HG03469 (cell line): ENCODE results near the gene DBN1.

Source experiments
- ATAC-seq: cut with Tn5 transposase; IDR thresholded peaks from one replicate; pipeline ENCODE4 v1.9.1; 2021; ENCODE audit warnings: mild to moderate bottlenecking, moderate library complexity, moderate number of reproducible peaks; ENCODE audit not compliant: unreplicated experiment

The DBN1 gene

DNA sequence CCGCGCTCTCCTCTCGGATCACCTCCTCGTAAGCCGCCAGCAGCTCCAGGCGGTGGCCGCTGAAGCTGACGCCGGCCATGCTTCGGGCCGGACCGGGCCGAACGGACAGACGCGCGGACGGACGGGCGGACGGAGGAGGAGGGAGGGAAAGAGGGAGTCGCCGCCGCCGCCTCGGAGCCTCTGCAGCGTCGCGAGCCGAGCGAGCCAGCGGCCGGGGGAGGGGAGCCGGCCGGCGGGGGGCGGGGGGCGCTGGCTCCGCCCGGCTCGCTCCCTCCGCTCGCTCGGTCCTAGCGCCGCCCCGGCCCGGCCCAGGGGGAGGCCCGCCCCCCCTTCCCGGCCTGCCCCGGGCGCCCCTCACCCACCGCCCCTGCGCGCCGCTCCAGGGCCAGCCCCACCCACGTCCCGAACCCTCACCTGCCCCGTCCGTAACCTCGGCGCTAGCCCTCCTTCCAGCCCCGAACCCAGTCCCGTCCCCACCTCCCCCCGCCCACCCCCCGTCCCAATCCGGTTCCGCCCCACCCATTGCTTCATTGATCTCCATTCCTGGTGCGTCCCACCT is at the start of gene DBN1:
Gene DBN1 (minus strand): TSS at position 192 of the 559 bp plus-strand sequence. CDS start 113 bp downstream, at position 79.
- no peak for ATAC-seq

DNA sequence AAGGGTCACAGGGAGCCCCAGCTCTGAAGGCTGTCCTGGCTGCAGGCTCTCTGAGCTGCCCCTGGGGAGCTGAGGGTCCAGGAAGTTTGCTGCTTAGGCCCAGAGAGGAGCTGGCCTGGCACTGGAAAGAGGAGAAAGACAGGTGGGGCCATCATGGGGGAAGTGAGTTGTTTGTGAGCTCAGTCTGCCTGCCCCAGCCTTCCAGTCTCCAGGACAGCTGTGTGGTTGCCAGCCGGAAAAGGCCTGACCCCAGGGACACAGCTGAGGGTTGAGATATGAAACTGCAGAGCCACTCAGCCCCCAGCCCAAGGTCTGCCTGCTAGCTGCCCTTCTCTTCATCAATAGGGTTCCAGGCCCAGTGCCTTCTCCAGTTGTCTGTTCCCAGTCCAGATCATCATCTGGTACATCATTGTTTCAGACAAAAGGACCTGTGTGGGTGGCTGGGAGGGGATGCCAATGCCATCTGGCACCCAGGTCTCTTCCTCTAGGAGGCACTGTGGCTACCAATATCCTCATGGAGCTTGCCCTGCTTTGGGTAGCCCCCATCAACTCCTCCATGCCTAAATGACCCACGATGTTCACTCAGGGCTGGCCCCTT is 47.6 kb upstream of the DBN1 start:
- ATAC-seq, result no peak

- ATAC-seq, result no peak
Measured at GRCh38 chr5:177520271-177520670, 46.8 kb upstream of the DBN1 start.

DNA sequence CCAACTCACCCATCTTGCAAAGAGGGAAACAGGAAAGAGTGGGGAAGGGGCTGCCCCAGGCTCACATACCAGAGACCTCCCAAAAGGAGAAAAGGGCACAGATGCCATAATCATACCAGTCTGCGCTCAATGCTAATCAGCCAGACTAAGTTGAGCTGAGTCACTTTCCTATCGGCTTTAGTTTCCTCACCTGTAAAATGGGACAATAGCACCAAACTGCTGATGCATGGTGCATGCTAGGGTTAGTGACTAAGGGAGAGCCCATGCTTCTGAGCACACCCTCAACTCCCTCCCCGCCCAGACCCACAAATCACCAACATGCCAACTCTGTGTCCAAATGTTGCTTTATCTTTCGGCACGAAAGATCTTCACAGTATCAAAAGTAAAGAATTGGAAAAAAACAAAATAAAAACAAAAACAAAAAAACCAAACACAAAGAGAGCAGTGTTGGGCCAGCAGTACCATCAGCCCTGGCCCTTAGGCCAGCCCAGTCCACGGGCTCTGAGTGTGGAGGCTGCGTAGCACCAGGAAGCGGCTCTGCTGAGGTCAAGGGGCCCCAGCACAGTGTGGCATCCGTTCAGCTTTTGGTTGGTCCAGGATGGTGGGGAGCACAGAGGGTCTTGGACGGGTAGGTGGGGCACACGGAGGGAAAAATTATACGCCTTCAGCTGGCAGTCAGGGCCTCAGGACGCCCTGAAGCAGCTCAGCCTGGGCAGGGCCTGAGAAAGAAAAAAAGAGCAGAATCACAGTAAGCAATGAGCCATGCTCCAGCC is 46.2 kb upstream of the DBN1 start:
- no peak for ATAC-seq

DNA sequence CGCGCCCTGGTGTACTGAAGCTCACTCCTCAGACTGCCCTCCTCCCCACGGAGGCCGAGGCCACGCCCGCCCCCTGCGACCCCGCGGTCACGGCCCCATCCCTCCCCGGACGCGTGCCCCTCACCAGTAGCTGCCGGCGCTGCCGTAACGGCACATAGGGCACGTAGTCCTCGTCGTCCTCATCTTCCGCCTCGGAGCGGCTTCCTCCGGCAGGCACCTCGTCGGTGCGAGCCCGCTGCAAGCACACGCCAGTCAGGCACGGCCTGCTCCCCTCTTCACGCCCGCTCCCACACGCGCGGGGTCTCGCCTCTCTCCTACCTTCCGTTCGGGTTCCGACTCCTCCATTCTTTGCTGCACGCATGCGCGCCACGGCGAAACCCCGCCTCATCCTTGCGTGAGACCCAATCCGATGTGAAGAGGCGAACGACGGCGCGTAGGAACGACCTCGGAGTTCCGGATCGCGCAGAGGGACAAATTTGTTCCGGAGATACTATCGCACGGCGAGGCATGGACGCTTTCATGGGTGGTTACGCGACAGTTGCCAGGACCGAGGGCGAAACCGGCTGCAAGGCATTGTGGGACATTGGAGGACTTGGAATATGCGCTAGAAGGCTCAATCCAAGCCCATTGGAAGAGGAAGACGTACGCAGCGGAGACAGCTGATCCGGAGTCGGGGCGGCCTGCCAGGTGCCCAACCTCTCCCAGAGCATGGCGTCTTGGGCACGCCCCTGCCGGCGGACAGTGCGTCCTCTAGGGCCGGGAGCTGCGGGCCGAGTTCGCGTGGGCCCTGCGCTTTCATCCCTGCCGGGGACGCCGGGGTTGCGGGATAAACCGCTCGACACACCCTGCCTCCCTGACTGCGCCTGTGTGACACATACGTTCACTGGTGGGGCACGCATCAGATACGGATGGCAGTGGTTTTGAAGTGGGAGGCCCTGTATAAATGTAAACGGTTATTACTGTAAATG is 43.5 kb upstream of the DBN1 start, which contains the start of gene DDX41:
Gene DDX41 (minus strand): TSS at position 361 of the 968 bp plus-strand sequence. CDS start 16 bp downstream, at position 345.
- peak; percentile 78 for ATAC-seq

- no peak for ATAC-seq
Measured at GRCh38 chr5:177515580-177515979, 42.1 kb upstream of the DBN1 start.

DNA sequence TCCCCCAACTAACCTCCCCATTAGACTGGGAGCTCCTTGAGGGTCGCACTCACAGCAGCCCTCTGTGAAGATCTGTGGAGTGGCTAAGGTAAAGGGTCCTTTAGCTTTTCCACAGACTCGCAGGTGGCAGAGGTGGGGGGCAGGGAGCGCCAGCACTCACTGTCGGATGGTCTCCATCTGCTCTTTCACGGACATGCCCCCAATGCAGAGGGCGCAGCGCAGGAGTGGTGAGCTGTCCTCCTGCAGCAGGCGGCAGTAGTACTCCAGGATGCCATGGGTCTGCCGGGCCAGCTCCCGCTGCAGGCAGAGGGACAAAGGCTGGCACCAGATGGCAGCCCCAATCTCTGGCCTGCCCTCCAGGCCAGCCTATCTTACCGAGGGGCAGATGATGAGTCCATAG is 41.1 kb upstream of the DBN1 start:
- no peak for ATAC-seq

- ATAC-seq, result no peak
Measured at GRCh38 chr5:177513500-177513899, 40.1 kb upstream of the DBN1 start.

DNA sequence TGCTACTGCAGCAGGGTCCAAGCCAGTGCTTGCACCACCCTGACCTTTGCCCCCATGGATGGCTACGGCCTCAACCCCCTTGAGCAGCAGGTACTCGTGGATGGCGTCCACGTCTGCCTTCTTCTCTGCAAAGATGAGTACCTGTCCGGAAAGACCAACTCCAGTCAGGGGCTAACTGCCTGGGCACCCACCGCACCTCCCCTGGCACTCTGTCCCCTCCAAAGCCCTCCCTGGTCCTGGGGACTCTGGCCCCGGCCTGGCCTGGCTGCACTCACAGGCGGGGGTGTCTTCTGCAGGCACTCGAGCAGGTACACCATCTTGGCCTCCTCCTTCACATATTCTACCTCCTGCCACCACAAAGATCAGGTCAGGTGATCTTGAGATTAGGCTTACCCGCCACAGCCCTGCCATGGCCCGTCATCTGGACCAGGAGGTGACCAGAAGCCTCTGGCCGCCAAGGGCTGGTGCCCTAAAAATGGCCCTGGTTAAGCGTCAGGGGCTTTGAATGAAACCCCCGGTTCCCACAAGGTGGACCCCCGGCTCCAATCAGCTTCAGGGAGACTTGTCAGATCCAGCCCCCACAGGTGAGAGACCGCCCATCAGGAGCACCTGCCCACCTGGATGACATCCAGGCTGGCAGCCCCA is 39.4 kb upstream of the DBN1 start:
- ATAC-seq, result no peak

DNA sequence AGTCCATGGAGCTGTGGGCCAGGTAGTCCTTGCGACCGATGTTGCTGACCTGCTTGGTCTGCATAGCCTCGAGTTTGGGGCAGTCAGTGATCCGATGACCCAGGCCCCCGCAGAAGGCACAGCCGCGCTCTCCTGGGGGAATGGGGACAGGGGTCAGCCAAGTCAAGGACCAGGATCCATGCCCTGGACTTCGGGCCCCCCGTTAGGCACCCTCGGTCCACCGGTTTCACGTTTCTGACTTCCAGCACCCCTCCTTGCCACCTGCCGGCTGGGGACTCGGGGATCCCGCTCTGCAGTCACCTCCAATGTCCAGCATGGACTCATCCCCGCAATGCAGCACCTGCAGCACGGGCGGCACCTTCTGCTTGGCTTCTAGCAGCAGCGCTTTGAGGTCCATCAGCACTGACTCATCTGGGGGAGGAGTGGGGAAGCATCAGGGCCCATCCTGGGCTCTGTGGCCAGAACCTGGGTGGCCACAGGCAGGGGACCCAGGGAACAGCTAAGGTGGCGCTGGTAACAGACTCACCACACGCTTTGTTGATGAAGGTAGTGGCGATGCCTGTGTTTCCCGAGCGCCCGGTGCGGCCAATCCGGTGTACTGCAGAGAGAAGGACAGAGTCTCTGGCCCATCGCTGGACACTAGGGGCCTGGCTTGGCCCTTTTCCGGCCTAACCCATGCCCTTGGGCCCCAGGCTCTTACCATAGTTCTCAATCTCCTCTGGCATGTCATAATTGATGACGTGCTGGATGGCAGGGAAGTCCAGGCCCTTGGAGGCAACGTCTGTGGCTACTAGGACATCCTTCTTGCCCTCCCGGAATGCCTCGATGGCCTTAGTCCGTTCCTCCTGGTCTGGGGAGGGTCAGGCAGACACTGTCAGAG is 38.6 kb upstream of the DBN1 start:
- no peak for ATAC-seq

- ATAC-seq, result no peak
Measured at GRCh38 chr5:177511181-177511580, 37.7 kb upstream of the DBN1 start.

DNA sequence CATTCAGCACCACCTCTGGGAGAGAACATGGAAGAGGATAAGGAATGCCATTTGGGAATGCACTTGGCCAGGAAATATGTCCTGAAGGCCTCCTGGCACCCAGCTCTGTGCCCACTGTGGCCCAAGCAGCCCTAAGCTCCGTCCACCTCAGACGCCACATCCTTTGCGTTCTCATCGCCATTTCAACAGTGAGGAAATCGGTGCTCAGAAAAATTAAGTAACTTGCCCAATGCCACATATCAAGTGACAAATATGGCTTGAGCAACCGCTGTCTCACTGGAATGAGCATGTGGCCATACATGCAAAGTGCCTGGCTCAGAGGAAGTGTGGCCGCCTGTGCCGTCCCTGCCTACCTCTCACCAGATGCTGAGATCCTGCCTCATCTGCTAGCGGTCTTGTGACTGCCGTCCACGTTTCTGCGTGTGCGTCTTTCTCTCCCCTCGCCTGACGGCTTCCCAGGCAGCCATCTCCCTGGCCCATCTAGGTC is 37.2 kb upstream of the DBN1 start:
- no peak for ATAC-seq

DNA sequence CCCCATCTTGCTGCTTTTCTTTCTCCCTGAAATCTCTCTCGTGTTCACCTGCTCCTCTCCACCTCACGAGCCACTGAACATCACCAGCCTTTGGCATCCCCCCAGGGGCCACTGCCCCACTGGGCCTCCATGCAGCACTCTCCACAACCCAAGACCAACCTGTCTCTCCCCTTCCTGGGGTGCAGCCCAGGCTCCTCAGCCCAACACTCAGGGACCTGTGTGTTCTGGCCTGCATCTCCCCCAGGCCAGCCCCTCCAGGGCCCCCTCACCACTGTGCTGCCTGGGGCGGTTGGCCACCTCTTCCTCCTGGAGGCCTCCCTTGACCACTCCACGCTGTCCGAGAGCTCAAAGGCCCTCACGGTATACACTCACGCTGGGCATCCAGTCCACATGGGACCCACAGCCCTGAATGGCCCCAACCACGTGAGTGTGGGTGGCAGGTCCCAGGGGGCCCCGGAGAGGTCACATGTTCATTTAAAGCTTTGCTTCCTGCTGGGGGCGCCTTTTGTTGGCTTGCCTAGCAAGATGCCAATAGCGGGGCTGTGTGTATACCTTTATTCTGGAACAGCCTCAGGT is 36.6 kb upstream of the DBN1 start:
- no peak for ATAC-seq

DNA sequence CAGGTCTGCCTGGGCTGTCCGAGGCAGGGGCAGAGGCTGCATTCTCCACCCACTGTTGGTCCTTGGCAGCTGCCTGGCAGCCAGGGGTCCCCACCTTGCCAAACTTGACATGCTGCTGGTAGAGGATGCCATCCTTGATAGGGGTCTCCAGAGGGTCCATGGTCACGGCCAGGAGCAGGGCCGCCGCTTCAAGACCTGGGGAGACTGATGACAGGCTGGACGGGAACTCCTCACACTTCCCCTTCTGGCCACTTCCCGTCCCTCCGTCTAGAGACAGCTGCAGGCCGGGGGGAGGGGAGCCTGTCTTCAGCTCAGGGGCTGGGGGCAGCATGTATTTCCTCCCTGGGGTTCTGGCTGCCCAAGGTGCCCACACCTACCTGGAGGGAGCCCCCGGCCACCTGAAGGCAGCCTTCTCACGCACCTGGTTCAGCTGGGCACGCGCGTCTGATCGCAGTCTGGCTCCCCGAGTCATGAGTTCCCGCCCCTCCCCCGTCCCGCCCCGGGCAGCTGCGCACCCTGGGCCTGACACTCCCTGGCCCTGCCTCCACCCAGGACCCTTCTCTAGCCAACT is 36.0 kb upstream of the DBN1 start, which contains the start of gene DOK3:
Gene DOK3 (minus strand): TSS at position 446 of the 571 bp plus-strand sequence. CDS start 286 bp downstream, at position 160.
- no peak for ATAC-seq

- no peak for ATAC-seq
Measured at GRCh38 chr5:177508837-177509236, 35.4 kb upstream of the DBN1 start.

GRCh38 chr5:177508221-177508611 is 34.8 kb upstream of the DBN1 start:
- no peak for ATAC-seq

DNA sequence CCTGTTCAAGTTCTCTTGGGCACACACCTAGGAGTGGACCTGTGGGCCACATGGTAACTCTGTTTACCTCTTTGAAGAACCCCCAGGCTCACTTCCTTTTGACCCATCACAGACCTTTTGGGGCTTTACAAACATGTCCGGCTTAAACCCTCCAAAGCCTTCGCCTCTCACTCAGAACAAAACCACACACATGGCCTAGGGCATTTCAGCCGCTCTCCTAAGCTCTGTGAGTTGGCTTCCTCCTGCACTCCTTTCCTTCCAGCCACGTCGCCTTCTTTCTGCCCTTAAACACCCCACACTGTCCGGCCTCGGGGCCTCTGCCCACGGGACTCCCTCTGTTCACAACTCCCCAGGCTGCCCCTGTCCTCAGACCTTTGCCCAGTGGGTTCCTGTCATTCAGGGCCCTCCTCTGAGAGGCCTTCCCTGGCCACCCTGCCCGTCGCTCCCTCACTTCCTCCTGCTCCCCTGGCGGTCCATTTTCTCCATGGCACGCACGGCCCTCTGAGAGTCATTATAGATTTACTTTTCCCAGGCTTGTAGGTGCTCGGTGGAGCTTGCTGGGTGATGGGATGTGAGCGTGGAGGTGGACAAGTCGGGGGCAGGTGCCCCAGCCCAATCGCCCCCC is 34.3 kb upstream of the DBN1 start:
- no peak for ATAC-seq

GRCh38 chr5:177507165-177507564 is 33.7 kb upstream of the DBN1 start:
- no peak for ATAC-seq
